Right lung (tissue), 5 donors: ENCODE data around the gene PSMA4. TPM values are rescaled to one million over a fixed set of nuclear protein-coding genes. Genes with fewer than 3 reads are reported as not detected.

ENCODE experiments used
- polyA plus RNA-seq, 5 donors: library from polyadenylated mRNA; unstranded; fragments of 120-200 nt; gene quantifications; one replicate each; pipeline versions ENCODE4 v1.2.1 to v1.2.3, GENCODE V29; 2013; ENCODE audit warnings: inconsistent platforms in 1 of 5, low replicate concordance in 1 of 5; ENCODE audit not compliant: insufficient read length in 5 of 5, insufficient read depth in 1 of 5

PSMA4 gene
- polyA plus RNA-seq, 5 donors = 204 to 270 (median 230) TPM

Other genes starting within 250 kb of the PSMA4 start
- 100 to 1,000 TPM in 4 of 5 donors, 10 to 100 TPM in 1; 97.0 to 123 (median 114) TPM for gene SKIC8, start 240.8 kb upstream of the PSMA4 start, polyA plus RNA-seq
- 1 to 10 TPM in 1 of 5 donors, under 1 TPM in 3, not detected in 1; 0.47 to 2.6 (median 0.75) TPM for gene CRABP1, start 200.1 kb upstream of the PSMA4 start, polyA plus RNA-seq
- 10 to 100 TPM; 45.2 to 83.6 (median 71.8) TPM for gene IREB2, start 102.2 kb upstream of the PSMA4 start, polyA plus RNA-seq
- gene HYKK, start 32.9 kb upstream of the PSMA4 start, polyA plus RNA-seq = 1 to 10 TPM; 4.3 to 6.9 (median 6.1) TPM
- gene CHRNA5, start 25.1 kb downstream of the PSMA4 start, polyA plus RNA-seq = 1 to 10 TPM; 1.2 to 3.2 (median 2.5) TPM
- under 1 TPM; 0.14 to 0.95 (median 0.29) TPM for gene CHRNA3, start 80.6 kb downstream of the PSMA4 start, polyA plus RNA-seq
- under 1 TPM; 0.21 to 0.42 (median 0.29) TPM for gene CHRNB4, start 100.8 kb downstream of the PSMA4 start, polyA plus RNA-seq